ENCODE measurements around the gene STIP1. TPM values are rescaled to one million over a fixed set of nuclear protein-coding genes. Genes with fewer than 3 reads are reported as not detected.

Gene STIP1
- total RNA-seq, 1 donor from 2014 or later: 206 TPM

GRCh38 chr11:64183890-64184289, 2.1 kb upstream of the STIP1 start:
- Mint-ChIP-seq H3K4me1 (ENCODE audit: unreplicated experiment) (peaks cover 22% of the 10 kb centered on the region), H3K27me3 (no peaks in the 10 kb centered on the region), H3K27ac (no peak overlapping the region), H3K9me3 (no peaks in the 10 kb centered on the region), H3K36me3 (peaks cover 4% of the 10 kb centered on the region), H3K4me3 (no peak overlapping the region)
- no peak for DNase-seq (ENCODE audit: extremely low spot score, unreplicated experiment)
- TF ChIP-seq, protein P1, sequence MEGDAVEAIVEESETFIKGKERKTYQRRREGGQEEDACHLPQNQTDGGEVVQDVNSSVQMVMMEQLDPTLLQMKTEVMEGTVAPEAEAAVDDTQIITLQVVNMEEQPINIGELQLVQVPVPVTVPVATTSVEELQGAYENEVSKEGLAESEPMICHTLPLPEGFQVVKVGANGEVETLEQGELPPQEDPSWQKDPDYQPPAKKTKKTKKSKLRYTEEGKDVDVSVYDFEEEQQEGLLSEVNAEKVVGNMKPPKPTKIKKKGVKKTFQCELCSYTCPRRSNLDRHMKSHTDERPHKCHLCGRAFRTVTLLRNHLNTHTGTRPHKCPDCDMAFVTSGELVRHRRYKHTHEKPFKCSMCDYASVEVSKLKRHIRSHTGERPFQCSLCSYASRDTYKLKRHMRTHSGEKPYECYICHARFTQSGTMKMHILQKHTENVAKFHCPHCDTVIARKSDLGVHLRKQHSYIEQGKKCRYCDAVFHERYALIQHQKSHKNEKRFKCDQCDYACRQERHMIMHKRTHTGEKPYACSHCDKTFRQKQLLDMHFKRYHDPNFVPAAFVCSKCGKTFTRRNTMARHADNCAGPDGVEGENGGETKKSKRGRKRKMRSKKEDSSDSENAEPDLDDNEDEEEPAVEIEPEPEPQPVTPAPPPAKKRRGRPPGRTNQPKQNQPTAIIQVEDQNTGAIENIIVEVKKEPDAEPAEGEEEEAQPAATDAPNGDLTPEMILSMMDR (conservative IDR thresholded peaks at IDR 0.05): no peak

DNA sequence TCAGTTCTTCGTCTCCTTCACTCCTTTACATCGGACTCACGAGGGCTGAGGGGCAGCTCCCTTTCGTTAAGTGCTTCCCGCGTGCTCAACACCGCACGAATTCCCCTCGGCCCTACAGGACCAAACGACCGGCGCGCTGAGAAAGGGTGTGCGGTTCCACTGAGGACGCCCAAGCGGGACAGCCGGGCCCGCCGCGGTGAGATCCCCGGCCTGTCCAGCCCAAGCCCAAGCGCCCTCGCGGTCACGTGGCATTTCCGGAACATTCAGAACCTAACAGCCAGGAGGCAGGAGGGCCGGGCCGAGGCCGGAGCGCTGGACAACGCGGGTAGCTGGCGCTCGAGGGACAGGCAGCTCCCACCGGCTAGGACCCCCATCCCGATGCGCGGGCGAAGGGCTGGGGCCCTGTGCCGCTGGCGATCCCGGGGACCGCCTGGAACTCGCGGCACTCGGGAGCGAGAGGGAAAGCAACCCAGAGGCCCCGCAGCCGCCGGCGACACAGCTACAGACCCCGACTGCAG, 737 bp upstream of the STIP1 start:
- peak overlapping the region; percentile 97 for H3K4me3 Mint-ChIP-seq
- TF ChIP-seq, protein P1 (conservative IDR thresholded peaks at IDR 0.05): peak; percentile 49
- no peak for DNase-seq (ENCODE audit: extremely low spot score, unreplicated experiment)
- peak overlapping the region; percentile 95 for H3K27ac Mint-ChIP-seq
- H3K27me3 Mint-ChIP-seq: no peaks in the 10 kb centered on the region
- H3K4me1 Mint-ChIP-seq (ENCODE audit: unreplicated experiment): peaks cover 22% of the 10 kb centered on the region
- peaks cover 8% of the 10 kb centered on the region for H3K36me3 Mint-ChIP-seq
- H3K9me3 Mint-ChIP-seq: no peaks in the 10 kb centered on the region

- Mint-ChIP-seq H3K9me3 (no peaks in the 10 kb centered on the region), H3K27ac (no peak overlapping the region), H3K36me3 (peaks cover 8% of the 10 kb centered on the region), H3K4me3 (no peak overlapping the region), H3K4me1 (ENCODE audit: unreplicated experiment) (peaks cover 12% of the 10 kb centered on the region), H3K27me3 (no peaks in the 10 kb centered on the region)
- no peak for DNase-seq (ENCODE audit: extremely low spot score, unreplicated experiment)
- TF ChIP-seq, protein P1 (conservative IDR thresholded peaks at IDR 0.05): no peak
Measured at GRCh38 chr11:64186492-64187165, 658 bp downstream of the STIP1 start.

DNA sequence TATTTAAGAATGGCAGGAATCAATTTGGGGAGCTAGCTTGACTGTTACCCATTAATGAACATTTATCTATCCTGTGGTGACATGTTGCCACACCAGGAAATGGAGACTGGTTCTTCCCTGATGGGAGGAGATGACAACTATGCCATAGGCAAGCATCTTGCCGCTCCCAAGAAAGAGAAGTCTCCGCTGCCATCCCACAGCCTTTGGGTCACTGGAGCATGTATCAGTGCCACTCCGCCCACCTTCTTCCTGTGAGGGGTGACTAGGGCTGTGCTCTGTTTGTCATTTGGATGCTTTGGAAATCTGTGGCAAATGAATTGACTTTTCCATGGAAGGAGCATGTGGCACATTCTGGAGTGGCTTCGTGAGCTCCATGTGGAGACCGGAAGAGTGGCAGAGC, 6.5 kb downstream of the STIP1 start:
- H3K27me3 Mint-ChIP-seq: no peaks in the 10 kb centered on the region
- peaks cover 30% of the 10 kb centered on the region for H3K36me3 Mint-ChIP-seq
- peaks cover 6% of the 10 kb centered on the region for H3K4me1 Mint-ChIP-seq (ENCODE audit: unreplicated experiment)
- DNase-seq (ENCODE audit: extremely low spot score, unreplicated experiment): no peak
- TF ChIP-seq, protein P1 (conservative IDR thresholded peaks at IDR 0.05): no peak
- no peak overlapping the region for H3K4me3 Mint-ChIP-seq
- H3K27ac Mint-ChIP-seq: no peak overlapping the region
- no peaks in the 10 kb centered on the region for H3K9me3 Mint-ChIP-seq

DNA sequence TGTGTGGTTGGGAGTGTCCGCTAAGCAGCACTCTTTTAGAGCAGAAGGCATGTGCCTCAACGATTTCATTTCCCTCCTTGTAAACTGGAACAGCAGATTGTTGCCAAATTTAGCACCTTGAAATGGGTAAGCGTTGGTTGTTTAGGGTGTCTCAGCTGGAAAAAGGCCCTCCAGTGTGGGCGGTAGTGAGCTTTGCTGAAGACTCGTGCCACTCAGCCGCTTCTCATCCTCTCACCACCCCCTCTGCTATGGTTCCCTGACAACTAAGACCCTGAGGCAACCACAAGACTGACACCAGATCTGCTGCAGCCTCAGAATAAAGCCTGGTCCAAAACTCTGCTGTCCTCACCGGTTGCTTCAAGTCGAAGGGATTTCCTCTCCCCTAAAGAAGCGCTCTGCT, 10.7 kb downstream of the STIP1 start:
- no peak overlapping the region for H3K27ac Mint-ChIP-seq
- no peak for DNase-seq (ENCODE audit: extremely low spot score, unreplicated experiment)
- H3K36me3 Mint-ChIP-seq: peaks cover 32% of the 10 kb centered on the region
- TF ChIP-seq, protein P1 (conservative IDR thresholded peaks at IDR 0.05): no peak
- no peak overlapping the region for H3K4me3 Mint-ChIP-seq
- H3K9me3 Mint-ChIP-seq: no peaks in the 10 kb centered on the region
- H3K27me3 Mint-ChIP-seq: no peaks in the 10 kb centered on the region
- peaks cover 6% of the 10 kb centered on the region for H3K4me1 Mint-ChIP-seq (ENCODE audit: unreplicated experiment)

Data from type B pancreatic cell (in vitro differentiated cells).